GM12878 (cell line): ENCODE data around the gene TNNT2. TPM values are rescaled to one million over a fixed set of nuclear protein-coding genes. Genes with fewer than 3 reads are reported as not detected.

Experiments
- BCL11A ChIP-seq: IDR thresholded peaks from 2 replicates; pipeline ENCODE4 v1.6.1; 2011; ENCODE audit warnings: low read depth, low read length
- CBX5 ChIP-seq: sonication (generic); IDR thresholded peaks from 2 replicates; pipeline ENCODE4 v1.6.1; 2016; ENCODE audit warnings: low read depth, moderate library complexity, mild to moderate bottlenecking, inconsistent platforms
- CEBPZ ChIP-seq: fragments of 150-350 bp; IDR thresholded peaks from 2 replicates; pipeline ENCODE4 v1.6.1; 2016; ENCODE audit warnings: low read depth, low read length
- ESRRA ChIP-seq: IDR thresholded peaks from 2 replicates; pipeline ENCODE4 v1.6.1; 2012; ENCODE audit warnings: mild to moderate bottlenecking, low read length, improper control_type of control experiment
- KAT2A ChIP-seq: conservative IDR thresholded peaks from 2 replicates; pipeline ENCODE4 v1.6.1; 2011; ENCODE audit warnings: low read depth, low read length; ENCODE audit not compliant: control insufficient read depth
- KDM1A ChIP-seq: fragments of 200-600 bp; sonication (generic); IDR thresholded peaks from 2 replicates; pipeline ENCODE4 v1.6.1; 2016; ENCODE audit warnings: borderline replicate concordance
- LARP7 ChIP-seq: fragments of 450-650 bp; IDR thresholded peaks from 2 replicates; pipeline ENCODE4 v1.6.1; 2017; ENCODE audit warnings: mild to moderate bottlenecking
- MTA3 ChIP-seq: IDR thresholded peaks from 2 replicates; pipeline ENCODE4 v1.6.1; 2012; ENCODE audit warnings: low read length, inconsistent platforms, borderline replicate concordance
- NFIC ChIP-seq: IDR thresholded peaks from 2 replicates; pipeline ENCODE4 v1.6.1; 2012; ENCODE audit warnings: low read depth, mild to moderate bottlenecking, inconsistent platforms, low read length, moderate library complexity
- POLR2AphosphoS5 ChIP-seq: IDR thresholded peaks from 2 replicates; pipeline ENCODE4 v1.6.1; 2011; ENCODE audit warnings: mild to moderate bottlenecking, low read length, inconsistent platforms
- PRDM15 ChIP-seq: fragments of 450-650 bp; formaldehyde crosslinking; IDR thresholded peaks from 2 replicates; pipeline ENCODE4 v1.4.0; 2020; ENCODE audit warnings: mild to moderate bottlenecking, moderate library complexity
- REST ChIP-seq: IDR thresholded peaks from 2 replicates; pipeline ENCODE4 v1.6.1; 2012; ENCODE audit warnings: mild to moderate bottlenecking, low read depth, low read length
- SMC3 ChIP-seq: IDR thresholded peaks from 2 replicates; pipeline ENCODE4 v1.6.1; 2011; ENCODE audit warnings: low read length, improper control_type of control experiment, borderline replicate concordance
- SP1 ChIP-seq: IDR thresholded peaks from one replicate; pipeline ENCODE4 v1.6.1; 2011; ENCODE audit warnings: low read depth, low read length
- SUPT20H ChIP-seq: IDR thresholded peaks from 2 replicates; pipeline ENCODE4 v1.6.1; 2011; ENCODE audit warnings: low read depth, mild to moderate bottlenecking, low read length, moderate library complexity, borderline replicate concordance; ENCODE audit not compliant: control insufficient read depth
- ZBTB40 ChIP-seq: fragments of 450-650 bp; IDR thresholded peaks from 2 replicates; pipeline ENCODE4 v1.6.1; 2016; ENCODE audit warnings: mild to moderate bottlenecking, moderate library complexity, borderline replicate concordance
- ZZZ3 ChIP-seq: IDR thresholded peaks from 2 replicates; pipeline ENCODE4 v1.6.1; 2011; ENCODE audit warnings: low read depth; ENCODE audit not compliant: control insufficient read depth, insufficient read length
- polyA plus RNA-seq, 11 experiments: library from polyadenylated mRNA; depleted of rRNA in 4 of 11; unstranded in 6 of 11; stranded (reverse) in 5 of 11; fragments of >200 nt; fragmentation: Nextera tagmentation in 4 of 11; fragmentation: Illumina TruSeq in 1 of 11; extraction: Ambion mirVana in 4 of 11; extraction: Trizol in 1 of 11; gene quantifications; 1 replicate in 1 of 11; 2 replicates in 10 of 11; pipeline versions ENCODE4 v1.2.1 to v1.2.3, GENCODE V29; 2011 to 2016; ENCODE audit warnings: inconsistent platforms in 2 of 11, missing spikeins in 2 of 11, low read depth in 1 of 11
- total RNA-seq, 4 experiments: library from RNA; depleted of rRNA in 3 of 4; stranded (reverse); fragments of >200 nt in 3 of 4; fragmentation: Illumina TruSeq in 1 of 4; extraction: Trizol in 1 of 4; gene quantifications; 2 replicates each; pipeline versions ENCODE4 v1.2.1 to v1.2.3, GENCODE V29; 2013 to 2021

Gene TNNT2
- total and polyA plus RNA-seq, 10 of the 15 experiments (the other 5 are each of a cell fraction or from before 2014, with no cell fraction given): 2.2 TPM; not detected in 9

GRCh38 chr1:201405484-201405831 is 28.0 kb upstream of the TNNT2 start (continued):
- TF ChIP-seq ZBTB40 (no peak), SUPT20H (no peak), KAT2A (no peak), SP1 (peak; percentile 15), CEBPZ (no peak), REST (no peak), PRDM15 (CRISPR knock-in tag) (no peak), CBX5 (no peak), ESRRA (no peak), MTA3 (no peak), BCL11A (0 out of 2 replicates have a peak, but pooled peaks have one; percentile 19), KDM1A (no peak), SMC3 (no peak), POLR2AphosphoS5 (no peak), ZZZ3 (no peak), NFIC (no peak), LARP7 (no peak)
